HG03571 (cell line): Measurements from ENCODE around the gene NOC3L.

Source experiments
- ATAC-seq: cut with Tn5 transposase; IDR thresholded peaks from one replicate; pipeline ENCODE4 v1.9.1; 2021; ENCODE audit not compliant: unreplicated experiment

Gene NOC3L

GRCh38 chr10:94303929-94304328 lies 58.8 kb downstream of the NOC3L start:
- no peak for ATAC-seq

- ATAC-seq: no peak
These were observed 62.7 kb downstream of the NOC3L start for GRCh38 chr10:94300042-94300441.

- ATAC-seq: no peak
These were observed 63.3 kb downstream of the NOC3L start for GRCh38 chr10:94299417-94299816.

DNA sequence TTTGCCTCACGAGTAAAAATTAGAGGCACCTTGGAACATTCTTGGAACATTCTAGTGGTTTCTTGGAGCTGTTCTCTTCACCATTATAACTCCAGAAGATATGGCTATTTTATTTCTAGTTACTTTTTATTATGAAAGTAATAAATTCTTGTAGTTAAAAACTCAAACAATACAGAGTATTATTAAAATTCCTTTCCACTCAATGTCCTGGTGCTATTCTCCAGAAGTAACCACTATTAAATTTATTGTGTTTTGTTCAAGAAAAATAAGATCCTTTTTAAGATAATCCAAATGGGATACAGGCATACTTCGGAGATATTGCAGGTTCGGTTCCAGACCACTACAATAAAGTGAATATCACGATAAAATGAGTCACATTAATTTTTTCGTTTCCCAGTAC lies 68.6 kb downstream of the NOC3L start:
- no peak for ATAC-seq

- no peak for ATAC-seq
These were observed 69.4 kb downstream of the NOC3L start for GRCh38 chr10:94293354-94293753.

DNA sequence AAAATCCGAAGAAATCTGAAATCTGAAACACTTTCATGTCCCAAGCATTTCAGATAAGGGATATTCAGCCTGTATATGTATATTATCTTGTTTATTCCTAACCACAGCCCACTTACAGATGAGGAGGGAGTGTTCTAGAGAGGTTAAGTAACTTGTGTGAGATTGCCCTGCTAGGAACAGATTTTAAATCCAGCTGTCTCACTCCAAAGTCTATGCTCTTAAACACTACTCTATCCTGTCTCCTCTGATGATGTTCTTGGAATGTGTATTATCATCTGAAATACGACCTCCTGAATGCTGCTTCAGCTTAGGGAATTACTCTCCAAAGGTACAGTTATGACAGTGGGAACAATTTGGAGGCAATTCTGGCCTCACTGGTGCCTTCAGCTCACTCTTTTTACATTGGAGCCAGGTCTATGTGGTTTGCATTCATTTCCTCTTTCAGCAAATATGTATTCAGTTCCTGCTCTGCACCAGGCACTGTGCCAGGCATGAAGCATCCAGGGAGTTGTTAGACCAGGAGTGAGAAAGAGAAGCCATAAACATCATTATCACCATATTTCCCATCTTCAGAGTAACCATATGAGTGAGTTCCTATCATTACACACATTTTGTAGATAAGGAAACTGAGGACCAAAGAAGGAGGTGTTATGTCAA lies 70.2 kb downstream of the NOC3L start:
- no peak for ATAC-seq

DNA sequence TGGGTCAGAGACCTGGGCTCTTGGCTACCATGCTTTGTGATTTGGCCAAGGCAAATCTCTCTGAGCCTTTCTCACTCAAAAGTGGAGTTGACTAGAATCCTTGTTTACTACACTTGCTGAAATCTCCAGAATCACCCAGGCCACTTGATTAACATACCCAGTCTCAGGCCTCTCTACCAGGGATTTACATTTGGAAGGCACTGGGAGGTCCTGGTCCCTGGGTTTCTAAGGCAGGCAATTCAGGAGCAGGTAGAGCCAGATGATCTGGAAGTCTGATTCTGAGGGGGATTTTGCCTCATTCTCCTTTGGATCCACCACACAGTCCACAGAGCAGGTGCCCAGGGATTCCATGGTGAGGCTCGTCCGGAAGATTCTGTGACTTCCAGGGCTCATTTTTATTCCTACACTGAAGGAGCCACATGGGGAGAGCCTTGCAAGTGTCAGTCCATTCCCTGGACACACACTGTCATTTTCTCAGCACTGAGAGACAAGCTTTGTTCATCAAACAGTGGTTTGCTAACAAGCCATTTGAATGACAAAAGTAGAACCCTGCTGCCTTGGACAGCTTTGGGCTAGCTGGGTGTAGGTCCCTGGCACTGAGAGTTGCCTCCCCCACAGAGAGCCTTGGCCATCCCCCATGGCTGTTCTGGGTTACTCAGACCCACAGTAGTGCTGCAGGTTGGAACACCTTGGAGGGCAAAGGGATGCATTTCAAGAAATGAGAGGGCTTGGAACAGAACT lies 74.2 kb downstream of the NOC3L start:
- no peak for ATAC-seq

- ATAC-seq: no peak
These were observed 75.4 kb downstream of the NOC3L start for GRCh38 chr10:94287336-94287735.

DNA sequence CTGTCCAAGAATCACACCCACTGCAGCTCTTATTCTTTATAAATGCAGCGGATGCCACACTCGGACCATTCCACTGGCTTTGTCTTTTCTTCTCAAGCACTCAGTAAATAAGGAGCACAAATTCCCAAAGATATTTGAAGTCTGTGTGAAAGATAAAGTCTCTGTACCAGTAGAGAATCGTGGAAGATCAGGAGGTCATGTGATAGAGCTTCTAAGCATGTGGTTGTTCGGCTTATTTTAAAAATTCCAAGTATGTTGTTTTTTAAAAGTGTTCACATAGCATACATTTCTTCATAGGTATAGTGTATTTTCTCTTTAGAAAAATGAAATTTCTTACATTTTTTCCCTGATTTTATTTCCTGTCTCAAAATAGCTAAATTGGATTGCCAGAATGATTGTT lies 75.8 kb downstream of the NOC3L start:
- ATAC-seq: no peak

DNA sequence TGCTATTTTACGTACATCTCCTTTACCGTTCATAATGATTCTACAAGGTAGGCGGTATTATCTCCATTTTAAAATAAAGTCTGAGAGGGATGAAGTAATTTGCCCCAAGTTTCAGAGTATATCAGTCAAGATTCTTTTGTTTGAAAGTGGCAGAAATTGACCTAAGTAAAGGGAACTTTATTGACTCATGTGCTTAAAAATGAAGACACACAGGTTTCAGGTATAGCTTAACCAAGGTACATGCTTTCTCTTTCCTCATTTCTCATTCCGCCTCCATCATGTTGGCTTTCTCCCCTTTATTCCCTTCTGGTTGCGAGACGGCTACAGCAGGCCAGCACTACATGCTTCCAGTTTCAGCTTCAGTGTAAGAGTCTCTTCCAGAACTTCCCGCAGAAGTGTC lies 77.5 kb downstream of the NOC3L start:
- ATAC-seq: no peak
